WTC11 (cell line): ENCODE results near the gene DNAJB5.

ENCODE experiments used
- FOXJ3 ChIP-seq: sonication (generic); formaldehyde crosslinking; IDR thresholded peaks from 2 replicates; pipeline ENCODE4 v1.9.0; 2021; ENCODE audit warnings: missing genetic modification reagents, mild to moderate bottlenecking, borderline replicate concordance
- NR1H2 ChIP-seq: sonication (generic); formaldehyde crosslinking; IDR thresholded peaks from 2 replicates; pipeline ENCODE4 v1.9.0; 2021; ENCODE audit warnings: mild to moderate bottlenecking, moderate library complexity, missing genetic modification reagents
- SMAD4 ChIP-seq: sonication (generic); formaldehyde crosslinking; IDR thresholded peaks from 2 replicates; pipeline ENCODE4 v1.8.0; 2022; ENCODE audit warnings: mild to moderate bottlenecking, missing genetic modification reagents
- TF ChIP-seq, protein P1 (sequence below): fragments of 200-600 bp; IDR thresholded peaks from 2 replicates; pipeline ENCODE4 v1.8.0; 2022; ENCODE audit warnings: antibody characterized with exemption

DNA sequence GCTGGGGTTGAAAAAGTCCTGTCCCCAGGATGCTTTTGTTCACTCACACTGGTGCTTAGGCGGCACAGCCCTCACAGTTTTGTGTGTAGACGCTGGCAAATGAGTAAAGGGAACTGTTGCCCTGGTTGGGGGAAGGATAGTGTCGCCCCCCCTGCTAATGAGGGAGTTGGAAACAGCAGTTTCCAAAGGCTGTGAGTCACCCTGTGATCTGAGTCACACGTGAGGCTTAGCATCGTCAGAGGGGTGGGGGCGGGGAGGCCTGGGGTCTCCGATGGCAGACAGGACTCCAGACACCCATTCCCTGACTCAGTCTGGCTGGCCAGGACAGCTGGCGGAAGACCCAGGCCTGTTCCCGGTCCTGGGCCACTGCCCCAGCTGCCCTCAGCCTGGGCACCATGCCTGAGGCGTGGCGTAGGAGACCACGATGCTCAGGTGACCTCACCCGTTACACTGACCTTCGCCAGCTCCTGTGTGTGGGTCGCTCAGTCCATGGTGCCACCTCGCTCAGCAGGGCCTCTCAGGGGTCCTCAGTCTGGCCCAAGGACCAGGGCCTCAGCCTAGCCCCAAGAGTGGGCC, 2.9 kb downstream of the DNAJB5 start:
- TF ChIP-seq, protein P1, sequence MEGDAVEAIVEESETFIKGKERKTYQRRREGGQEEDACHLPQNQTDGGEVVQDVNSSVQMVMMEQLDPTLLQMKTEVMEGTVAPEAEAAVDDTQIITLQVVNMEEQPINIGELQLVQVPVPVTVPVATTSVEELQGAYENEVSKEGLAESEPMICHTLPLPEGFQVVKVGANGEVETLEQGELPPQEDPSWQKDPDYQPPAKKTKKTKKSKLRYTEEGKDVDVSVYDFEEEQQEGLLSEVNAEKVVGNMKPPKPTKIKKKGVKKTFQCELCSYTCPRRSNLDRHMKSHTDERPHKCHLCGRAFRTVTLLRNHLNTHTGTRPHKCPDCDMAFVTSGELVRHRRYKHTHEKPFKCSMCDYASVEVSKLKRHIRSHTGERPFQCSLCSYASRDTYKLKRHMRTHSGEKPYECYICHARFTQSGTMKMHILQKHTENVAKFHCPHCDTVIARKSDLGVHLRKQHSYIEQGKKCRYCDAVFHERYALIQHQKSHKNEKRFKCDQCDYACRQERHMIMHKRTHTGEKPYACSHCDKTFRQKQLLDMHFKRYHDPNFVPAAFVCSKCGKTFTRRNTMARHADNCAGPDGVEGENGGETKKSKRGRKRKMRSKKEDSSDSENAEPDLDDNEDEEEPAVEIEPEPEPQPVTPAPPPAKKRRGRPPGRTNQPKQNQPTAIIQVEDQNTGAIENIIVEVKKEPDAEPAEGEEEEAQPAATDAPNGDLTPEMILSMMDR: no peak
- TF ChIP-seq FOXJ3 (no peak), NR1H2 (CRISPR knock-in tag) (no peak), SMAD4 (no peak)
